ENCODE measurements around the gene AP5B1. TPM values are rescaled to one million over a fixed set of nuclear protein-coding genes. Genes with fewer than 3 reads are reported as not detected.
A peak's percentile ranks its signal among the peaks of the same experiment; 100 is the strongest.

AP5B1 gene
- total RNA-seq, 1 donor, result 18.1 TPM

GRCh38 chr11:65790902-65791650, 10.3 kb upstream of the AP5B1 start:
- peak; percentile 82 for DNase-seq (ENCODE audit: insufficient read length, low spot score, missing footprints)
- no peaks in the 10 kb centered on the region for H3K36me3 ChIP-seq (ENCODE audit: insufficient read depth, low read length)
- H3K4me2 ChIP-seq (ENCODE audit: insufficient read depth, low read length), result no peak overlapping the region
- peaks cover 3% of the 10 kb centered on the region for H3K4me1 ChIP-seq (ENCODE audit: insufficient read depth, low read length)
- H3K27me3 ChIP-seq (ENCODE audit: insufficient read depth, low read length), result peaks cover 34% of the 10 kb centered on the region
- no peak overlapping the region for H2AFZ ChIP-seq (ENCODE audit: low read length)
- TF ChIP-seq CTCF (IDR thresholded peaks at IDR 0.05; ENCODE audit: extremely low read depth, low read depth, low read length), result no peak
- H3K27ac ChIP-seq (ENCODE audit: low read depth, low read length), result no peak overlapping the region
- no peaks in the 10 kb centered on the region for H3K9me3 ChIP-seq (ENCODE audit: low read depth, low read length)
- H3K4me3 ChIP-seq (ENCODE audit: insufficient read depth, low read length), result no peak overlapping the region
- H3K79me2 ChIP-seq (ENCODE audit: insufficient read depth, low read length), result no peaks in the 10 kb centered on the region
- no peaks in the 10 kb centered on the region for H4K20me1 ChIP-seq (ENCODE audit: insufficient read depth, low read length)

- peak; percentile 84 for DNase-seq (ENCODE audit: insufficient read length, low spot score, missing footprints)
Observed at GRCh38 chr11:65790104-65790901, 9.5 kb upstream of the AP5B1 start.

GRCh38 chr11:65789230-65790103, 8.7 kb upstream of the AP5B1 start:
- Histone ChIP-seq H3K36me3 (ENCODE audit: insufficient read depth, low read length) (no peaks in the 10 kb centered on the region), H3K27me3 (ENCODE audit: insufficient read depth, low read length) (peaks cover 42% of the 10 kb centered on the region), H3K79me2 (ENCODE audit: insufficient read depth, low read length) (no peaks in the 10 kb centered on the region), H3K4me2 (ENCODE audit: insufficient read depth, low read length) (no peak overlapping the region), H3K4me3 (ENCODE audit: insufficient read depth, low read length) (no peak overlapping the region), H3K4me1 (ENCODE audit: insufficient read depth, low read length) (peaks cover 3% of the 10 kb centered on the region), H3K27ac (ENCODE audit: low read depth, low read length) (no peak overlapping the region), H3K9me3 (ENCODE audit: low read depth, low read length) (no peaks in the 10 kb centered on the region), H2AFZ (ENCODE audit: low read length) (no peak overlapping the region), H4K20me1 (ENCODE audit: insufficient read depth, low read length) (no peaks in the 10 kb centered on the region)
- no peak for TF ChIP-seq CTCF (IDR thresholded peaks at IDR 0.05; ENCODE audit: extremely low read depth, low read depth, low read length)
- DNase-seq (ENCODE audit: insufficient read length, low spot score, missing footprints), result peak; percentile 88

More at GRCh38 chr11:65790104-65790901, 9.5 kb upstream of the AP5B1 start:
- no peaks in the 10 kb centered on the region for H3K36me3 ChIP-seq (ENCODE audit: insufficient read depth, low read length)
- H3K27me3 ChIP-seq (ENCODE audit: insufficient read depth, low read length), result peaks cover 38% of the 10 kb centered on the region
- H3K79me2 ChIP-seq (ENCODE audit: insufficient read depth, low read length), result no peaks in the 10 kb centered on the region
- TF ChIP-seq CTCF (IDR thresholded peaks at IDR 0.05; ENCODE audit: extremely low read depth, low read depth, low read length), result no peak
- H3K4me3 ChIP-seq (ENCODE audit: insufficient read depth, low read length), result no peak overlapping the region
- no peak overlapping the region for H3K4me2 ChIP-seq (ENCODE audit: insufficient read depth, low read length)
- H3K4me1 ChIP-seq (ENCODE audit: insufficient read depth, low read length), result peaks cover 3% of the 10 kb centered on the region
- no peak overlapping the region for H2AFZ ChIP-seq (ENCODE audit: low read length)
- no peaks in the 10 kb centered on the region for H3K9me3 ChIP-seq (ENCODE audit: low read depth, low read length)
- H4K20me1 ChIP-seq (ENCODE audit: insufficient read depth, low read length), result no peaks in the 10 kb centered on the region
- H3K27ac ChIP-seq (ENCODE audit: low read depth, low read length), result no peak overlapping the region

Data from osteoblast (primary cell).